Measurements from ENCODE around the gene IL31.

Gene IL31

DNA sequence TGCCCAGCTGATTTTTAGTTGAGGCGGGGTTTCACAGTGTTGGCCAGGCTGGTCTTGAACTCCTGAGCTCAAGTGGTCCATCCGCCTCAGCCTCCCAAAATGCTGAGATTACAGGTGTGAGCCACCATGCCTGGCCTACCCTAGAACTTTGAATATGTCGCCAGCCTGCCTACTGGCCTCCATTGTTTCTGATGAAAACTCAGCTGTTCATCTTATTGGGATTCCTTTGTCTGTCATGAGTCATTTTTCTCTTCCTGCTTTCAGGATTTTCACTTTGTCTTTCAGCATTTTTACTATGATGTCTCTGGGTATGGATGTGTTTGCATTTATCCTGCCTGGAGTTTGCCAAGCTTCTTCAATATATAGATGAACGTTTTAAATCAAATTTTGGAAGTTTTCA lies 21.4 kb upstream of the IL31 start:
- Histone ChIP-seq H3K4me2 (ENCODE audit: low read length) (no peak overlapping the region), H3K4me3 (ENCODE audit: low read length) (no peak overlapping the region), H3K27me3 (ENCODE audit: low read depth, low read length) (peaks cover 6% of the 10 kb centered on the region; the same call in 1 of the 2 replicates), H4K20me1 (ENCODE audit: insufficient read depth, low read length) (no peaks in the 10 kb centered on the region), H3K27ac (ENCODE audit: low read length) (no peak overlapping the region), H3K4me1 (ENCODE audit: low read length) (peaks cover 23% of the 10 kb centered on the region), H3K79me2 (ENCODE audit: low read length) (no peaks in the 10 kb centered on the region), H3K9ac (ENCODE audit: low read length) (no peak overlapping the region), H3K36me3 (replicated peaks; ENCODE audit: low read depth, low read length) (no peaks in the 10 kb centered on the region), H2AFZ (ENCODE audit: low read depth, low read length) (no peak overlapping the region), H3K9me3 (ENCODE audit: insufficient read depth, low read length) (no peaks in the 10 kb centered on the region)
- TF ChIP-seq, protein P1, sequence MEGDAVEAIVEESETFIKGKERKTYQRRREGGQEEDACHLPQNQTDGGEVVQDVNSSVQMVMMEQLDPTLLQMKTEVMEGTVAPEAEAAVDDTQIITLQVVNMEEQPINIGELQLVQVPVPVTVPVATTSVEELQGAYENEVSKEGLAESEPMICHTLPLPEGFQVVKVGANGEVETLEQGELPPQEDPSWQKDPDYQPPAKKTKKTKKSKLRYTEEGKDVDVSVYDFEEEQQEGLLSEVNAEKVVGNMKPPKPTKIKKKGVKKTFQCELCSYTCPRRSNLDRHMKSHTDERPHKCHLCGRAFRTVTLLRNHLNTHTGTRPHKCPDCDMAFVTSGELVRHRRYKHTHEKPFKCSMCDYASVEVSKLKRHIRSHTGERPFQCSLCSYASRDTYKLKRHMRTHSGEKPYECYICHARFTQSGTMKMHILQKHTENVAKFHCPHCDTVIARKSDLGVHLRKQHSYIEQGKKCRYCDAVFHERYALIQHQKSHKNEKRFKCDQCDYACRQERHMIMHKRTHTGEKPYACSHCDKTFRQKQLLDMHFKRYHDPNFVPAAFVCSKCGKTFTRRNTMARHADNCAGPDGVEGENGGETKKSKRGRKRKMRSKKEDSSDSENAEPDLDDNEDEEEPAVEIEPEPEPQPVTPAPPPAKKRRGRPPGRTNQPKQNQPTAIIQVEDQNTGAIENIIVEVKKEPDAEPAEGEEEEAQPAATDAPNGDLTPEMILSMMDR (IDR thresholded peaks at IDR 0.05; ENCODE audit: low read depth, low read length), result no peak
- TF ChIP-seq EZH2phosphoT487 (IDR thresholded peaks at IDR 0.05; ENCODE audit: low read depth), result no peak

GRCh38 chr12:122194804-122195203 lies 20.8 kb upstream of the IL31 start:
- Histone ChIP-seq H2AFZ (ENCODE audit: low read depth, low read length) (no peak overlapping the region), H3K4me3 (ENCODE audit: low read length) (no peak overlapping the region), H3K4me2 (ENCODE audit: low read length) (no peak overlapping the region), H3K9ac (ENCODE audit: low read length) (no peak overlapping the region), H3K27ac (ENCODE audit: low read length) (no peak overlapping the region), H3K79me2 (ENCODE audit: low read length) (no peaks in the 10 kb centered on the region), H3K36me3 (replicated peaks; ENCODE audit: low read depth, low read length) (no peaks in the 10 kb centered on the region), H3K4me1 (ENCODE audit: low read length) (peaks cover 22% of the 10 kb centered on the region), H3K9me3 (ENCODE audit: insufficient read depth, low read length) (no peaks in the 10 kb centered on the region), H3K27me3 (ENCODE audit: low read depth, low read length) (peaks cover 6% of the 10 kb centered on the region; the same call in 1 of the 2 replicates), H4K20me1 (ENCODE audit: insufficient read depth, low read length) (no peaks in the 10 kb centered on the region)
- no peak for TF ChIP-seq EZH2phosphoT487 (IDR thresholded peaks at IDR 0.05; ENCODE audit: low read depth)
- TF ChIP-seq, protein P1 (IDR thresholded peaks at IDR 0.05; ENCODE audit: low read depth, low read length), result no peak

GRCh38 chr12:122192441-122192840 lies 18.4 kb upstream of the IL31 start:
- Histone ChIP-seq H3K4me2 (ENCODE audit: low read length) (no peak overlapping the region), H4K20me1 (ENCODE audit: insufficient read depth, low read length) (no peaks in the 10 kb centered on the region), H3K4me3 (ENCODE audit: low read length) (no peak overlapping the region), H3K9ac (ENCODE audit: low read length) (no peak overlapping the region), H3K27me3 (ENCODE audit: low read depth, low read length) (peaks cover 6% of the 10 kb centered on the region; the same call in 1 of the 2 replicates), H3K79me2 (ENCODE audit: low read length) (no peaks in the 10 kb centered on the region), H2AFZ (ENCODE audit: low read depth, low read length) (no peak overlapping the region), H3K9me3 (ENCODE audit: insufficient read depth, low read length) (no peaks in the 10 kb centered on the region), H3K4me1 (ENCODE audit: low read length) (peaks cover 12% of the 10 kb centered on the region), H3K27ac (ENCODE audit: low read length) (no peak overlapping the region), H3K36me3 (replicated peaks; ENCODE audit: low read depth, low read length) (no peaks in the 10 kb centered on the region)
- no peak for TF ChIP-seq EZH2phosphoT487 (IDR thresholded peaks at IDR 0.05; ENCODE audit: low read depth)
- TF ChIP-seq, protein P1 (IDR thresholded peaks at IDR 0.05; ENCODE audit: low read depth, low read length), result no peak

DNA sequence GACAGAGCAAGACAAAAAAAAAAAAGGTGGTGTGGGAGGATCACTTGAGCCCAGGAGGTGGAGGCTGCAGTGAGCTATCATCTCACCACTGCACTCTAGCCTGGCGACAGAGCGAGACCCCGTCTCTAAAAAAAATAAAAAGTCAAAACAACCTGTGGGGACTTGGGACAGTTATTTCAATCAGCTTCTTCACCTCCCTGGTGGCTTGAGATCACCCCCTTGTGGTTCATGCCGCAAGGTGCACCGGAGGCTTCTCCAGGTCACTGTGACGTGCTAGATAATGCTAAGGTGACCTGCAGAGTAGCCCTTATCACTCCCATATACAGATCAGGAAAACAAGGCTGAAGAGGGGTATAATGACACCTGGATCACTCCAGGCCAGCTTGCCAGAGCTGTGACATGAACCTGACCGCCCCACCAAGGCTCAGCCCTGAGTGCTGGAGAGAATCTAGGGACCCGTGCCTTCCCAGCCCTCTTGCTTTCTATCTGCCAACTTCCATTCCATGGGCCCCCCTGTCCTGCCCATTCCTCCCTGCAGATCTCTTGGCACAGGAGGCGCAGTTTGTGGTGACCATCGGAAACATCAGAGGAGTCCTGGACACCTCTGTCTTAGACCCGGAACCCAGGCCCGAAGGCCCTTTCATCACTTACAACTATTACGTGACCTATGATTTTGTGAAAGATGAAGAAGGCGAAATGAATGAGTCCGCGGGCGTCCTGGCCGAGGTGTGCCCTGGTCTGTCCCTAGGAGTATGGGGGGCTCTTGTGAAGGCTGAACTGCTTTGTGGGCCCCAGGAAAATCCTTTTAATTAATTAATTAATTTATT lies 17.0 kb upstream of the IL31 start:
- Histone ChIP-seq H3K4me1 (ENCODE audit: low read length) (no peaks in the 10 kb centered on the region), H3K27me3 (ENCODE audit: low read depth, low read length) (peaks cover 6% of the 10 kb centered on the region; the same call in 1 of the 2 replicates), H2AFZ (ENCODE audit: low read depth, low read length) (no peak overlapping the region), H3K4me3 (ENCODE audit: low read length) (no peak overlapping the region), H4K20me1 (ENCODE audit: insufficient read depth, low read length) (no peaks in the 10 kb centered on the region), H3K27ac (ENCODE audit: low read length) (no peak overlapping the region), H3K9me3 (ENCODE audit: insufficient read depth, low read length) (no peaks in the 10 kb centered on the region), H3K4me2 (ENCODE audit: low read length) (peak overlapping the region; percentile 24), H3K36me3 (replicated peaks; ENCODE audit: low read depth, low read length) (no peaks in the 10 kb centered on the region), H3K79me2 (ENCODE audit: low read length) (no peaks in the 10 kb centered on the region), H3K9ac (ENCODE audit: low read length) (no peak overlapping the region)
- TF ChIP-seq EZH2phosphoT487 (IDR thresholded peaks at IDR 0.05; ENCODE audit: low read depth), result no peak
- TF ChIP-seq, protein P1 (IDR thresholded peaks at IDR 0.05; ENCODE audit: low read depth, low read length), result peak; percentile 88

All from OCI-LY3 (cell line).